ENCODE measurements around the gene FAF1. TPM values are rescaled to one million over a fixed set of nuclear protein-coding genes. Genes with fewer than 3 reads are reported as not detected.

Gene FAF1
- total RNA-seq, 1 experiment from 2014 or later: 73.2 TPM

DNA sequence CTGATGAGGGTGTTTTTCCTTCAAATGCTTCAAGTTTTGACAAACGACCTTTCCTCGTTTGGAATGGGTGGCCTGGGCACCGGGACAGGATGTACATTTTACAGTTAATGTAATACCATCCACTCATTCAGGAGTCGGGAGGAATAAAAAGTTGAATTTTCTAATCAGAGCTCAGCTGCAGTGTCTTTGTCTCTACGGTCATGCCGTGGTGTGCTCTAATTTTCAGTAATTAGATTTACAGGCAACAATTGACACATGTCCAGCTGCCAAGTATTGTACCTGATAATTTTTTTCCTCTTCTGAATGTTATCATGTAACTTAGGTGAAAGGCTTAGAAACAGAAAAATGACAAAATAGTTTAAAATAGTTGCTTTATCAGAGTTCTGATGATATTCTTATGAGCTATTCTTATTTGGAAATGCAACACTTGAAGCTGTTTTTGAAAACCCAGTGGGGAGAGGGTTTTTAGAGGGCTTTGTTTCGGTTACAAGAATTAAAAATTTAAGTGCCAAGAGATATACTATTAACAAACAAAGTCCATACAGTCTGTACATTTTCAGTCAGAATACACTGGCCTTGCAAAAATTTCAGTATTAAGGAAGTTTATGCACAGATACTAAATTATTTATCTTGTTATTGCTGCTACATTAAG is 11.0 kb upstream of the FAF1 start:
- H3K4me2 ChIP-seq (ENCODE audit: low read length): peak overlapping the region; percentile 96
- DNase-seq (ENCODE audit: low read depth, low spot score) (no peak), ATAC-seq (no peak)
- no peaks in the 10 kb centered on the region for H4K20me1 ChIP-seq (ENCODE audit: insufficient read depth)
- H3K4me3 ChIP-seq (replicated peaks in 1 of 2; ENCODE audit: low read depth in 1 of 2, low read length in 2 of 2): no peak overlapping the region
- H3K9me3 ChIP-seq (ENCODE audit: control insufficient read depth in 1 of 2, insufficient read depth in 1 of 2, low read depth in 1 of 2, low read length in 2 of 2): no peaks in the 10 kb centered on the region
- intact Hi-C loops (cut with micrococcal nuclease): no loop called here
- POLR2A ChIA-PET: interaction anchor here (1.3 to 3.2 kb wide), 2 partner anchors 8 to 10 kb away, joined by 4 to 9 read pairs; partner anchors contain the start of gene FAF1
- H3K79me2 ChIP-seq (ENCODE audit: insufficient read depth, low read length): no peaks in the 10 kb centered on the region
- TF ChIP-seq, protein P1, sequence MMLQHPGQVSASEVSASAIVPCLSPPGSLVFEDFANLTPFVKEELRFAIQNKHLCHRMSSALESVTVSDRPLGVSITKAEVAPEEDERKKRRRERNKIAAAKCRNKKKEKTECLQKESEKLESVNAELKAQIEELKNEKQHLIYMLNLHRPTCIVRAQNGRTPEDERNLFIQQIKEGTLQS (IDR thresholded peaks at IDR 0.05): no peak
- TF ChIP-seq TCF7L2 (IDR thresholded peaks at IDR 0.05; ENCODE audit: borderline replicate concordance, extremely low read depth, insufficient read depth, insufficient read length) (no peak), EZH2phosphoT487 (IDR thresholded peaks at IDR 0.05; ENCODE audit: borderline replicate concordance) (no peak), POLR2A (IDR thresholded peaks at IDR 0.05; ENCODE audit: borderline replicate concordance, extremely low read depth, insufficient read depth, insufficient read length) (no peak), ELF1 (IDR thresholded peaks at IDR 0.05; ENCODE audit: borderline replicate concordance, low read depth) (no peak), RAD21 (IDR thresholded peaks at IDR 0.05; ENCODE audit: low read depth) (no peak), POLR2AphosphoS5 (IDR thresholded peaks at IDR 0.05; ENCODE audit: low read depth, low read length) (no peak), SIN3A (IDR thresholded peaks at IDR 0.05; ENCODE audit: low read depth) (no peak)
- TF ChIP-seq, protein P2, sequence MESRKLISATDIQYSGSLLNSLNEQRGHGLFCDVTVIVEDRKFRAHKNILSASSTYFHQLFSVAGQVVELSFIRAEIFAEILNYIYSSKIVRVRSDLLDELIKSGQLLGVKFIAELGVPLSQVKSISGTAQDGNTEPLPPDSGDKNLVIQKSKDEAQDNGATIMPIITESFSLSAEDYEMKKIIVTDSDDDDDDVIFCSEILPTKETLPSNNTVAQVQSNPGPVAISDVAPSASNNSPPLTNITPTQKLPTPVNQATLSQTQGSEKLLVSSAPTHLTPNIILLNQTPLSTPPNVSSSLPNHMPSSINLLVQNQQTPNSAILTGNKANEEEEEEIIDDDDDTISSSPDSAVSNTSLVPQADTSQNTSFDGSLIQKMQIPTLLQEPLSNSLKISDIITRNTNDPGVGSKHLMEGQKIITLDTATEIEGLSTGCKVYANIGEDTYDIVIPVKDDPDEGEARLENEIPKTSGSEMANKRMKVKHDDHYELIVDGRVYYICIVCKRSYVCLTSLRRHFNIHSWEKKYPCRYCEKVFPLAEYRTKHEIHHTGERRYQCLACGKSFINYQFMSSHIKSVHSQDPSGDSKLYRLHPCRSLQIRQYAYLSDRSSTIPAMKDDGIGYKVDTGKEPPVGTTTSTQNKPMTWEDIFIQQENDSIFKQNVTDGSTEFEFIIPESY (IDR thresholded peaks at IDR 0.05; ENCODE audit: extremely low read depth, insufficient replicate concordance, low read length): no peak
- TF ChIP-seq, protein P3, sequence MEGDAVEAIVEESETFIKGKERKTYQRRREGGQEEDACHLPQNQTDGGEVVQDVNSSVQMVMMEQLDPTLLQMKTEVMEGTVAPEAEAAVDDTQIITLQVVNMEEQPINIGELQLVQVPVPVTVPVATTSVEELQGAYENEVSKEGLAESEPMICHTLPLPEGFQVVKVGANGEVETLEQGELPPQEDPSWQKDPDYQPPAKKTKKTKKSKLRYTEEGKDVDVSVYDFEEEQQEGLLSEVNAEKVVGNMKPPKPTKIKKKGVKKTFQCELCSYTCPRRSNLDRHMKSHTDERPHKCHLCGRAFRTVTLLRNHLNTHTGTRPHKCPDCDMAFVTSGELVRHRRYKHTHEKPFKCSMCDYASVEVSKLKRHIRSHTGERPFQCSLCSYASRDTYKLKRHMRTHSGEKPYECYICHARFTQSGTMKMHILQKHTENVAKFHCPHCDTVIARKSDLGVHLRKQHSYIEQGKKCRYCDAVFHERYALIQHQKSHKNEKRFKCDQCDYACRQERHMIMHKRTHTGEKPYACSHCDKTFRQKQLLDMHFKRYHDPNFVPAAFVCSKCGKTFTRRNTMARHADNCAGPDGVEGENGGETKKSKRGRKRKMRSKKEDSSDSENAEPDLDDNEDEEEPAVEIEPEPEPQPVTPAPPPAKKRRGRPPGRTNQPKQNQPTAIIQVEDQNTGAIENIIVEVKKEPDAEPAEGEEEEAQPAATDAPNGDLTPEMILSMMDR (IDR thresholded peaks at IDR 0.05 in 2 of 3, conservative IDR thresholded peaks at IDR 0.05 in 1 of 3; ENCODE audit: borderline replicate concordance in 1 of 3, insufficient read depth in 1 of 3, low read depth in 2 of 3, low read length in 2 of 3): no peak
- TF ChIP-seq, protein P4, sequence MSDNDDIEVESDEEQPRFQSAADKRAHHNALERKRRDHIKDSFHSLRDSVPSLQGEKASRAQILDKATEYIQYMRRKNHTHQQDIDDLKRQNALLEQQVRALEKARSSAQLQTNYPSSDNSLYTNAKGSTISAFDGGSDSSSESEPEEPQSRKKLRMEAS (IDR thresholded peaks at IDR 0.05): no peak
- TF ChIP-seq, protein P5, sequence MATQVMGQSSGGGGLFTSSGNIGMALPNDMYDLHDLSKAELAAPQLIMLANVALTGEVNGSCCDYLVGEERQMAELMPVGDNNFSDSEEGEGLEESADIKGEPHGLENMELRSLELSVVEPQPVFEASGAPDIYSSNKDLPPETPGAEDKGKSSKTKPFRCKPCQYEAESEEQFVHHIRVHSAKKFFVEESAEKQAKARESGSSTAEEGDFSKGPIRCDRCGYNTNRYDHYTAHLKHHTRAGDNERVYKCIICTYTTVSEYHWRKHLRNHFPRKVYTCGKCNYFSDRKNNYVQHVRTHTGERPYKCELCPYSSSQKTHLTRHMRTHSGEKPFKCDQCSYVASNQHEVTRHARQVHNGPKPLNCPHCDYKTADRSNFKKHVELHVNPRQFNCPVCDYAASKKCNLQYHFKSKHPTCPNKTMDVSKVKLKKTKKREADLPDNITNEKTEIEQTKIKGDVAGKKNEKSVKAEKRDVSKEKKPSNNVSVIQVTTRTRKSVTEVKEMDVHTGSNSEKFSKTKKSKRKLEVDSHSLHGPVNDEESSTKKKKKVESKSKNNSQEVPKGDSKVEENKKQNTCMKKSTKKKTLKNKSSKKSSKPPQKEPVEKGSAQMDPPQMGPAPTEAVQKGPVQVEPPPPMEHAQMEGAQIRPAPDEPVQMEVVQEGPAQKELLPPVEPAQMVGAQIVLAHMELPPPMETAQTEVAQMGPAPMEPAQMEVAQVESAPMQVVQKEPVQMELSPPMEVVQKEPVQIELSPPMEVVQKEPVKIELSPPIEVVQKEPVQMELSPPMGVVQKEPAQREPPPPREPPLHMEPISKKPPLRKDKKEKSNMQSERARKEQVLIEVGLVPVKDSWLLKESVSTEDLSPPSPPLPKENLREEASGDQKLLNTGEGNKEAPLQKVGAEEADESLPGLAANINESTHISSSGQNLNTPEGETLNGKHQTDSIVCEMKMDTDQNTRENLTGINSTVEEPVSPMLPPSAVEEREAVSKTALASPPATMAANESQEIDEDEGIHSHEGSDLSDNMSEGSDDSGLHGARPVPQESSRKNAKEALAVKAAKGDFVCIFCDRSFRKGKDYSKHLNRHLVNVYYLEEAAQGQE (IDR thresholded peaks at IDR 0.05; ENCODE audit: low read depth): no peak
- CTCF ChIA-PET: no interaction called here
- RAD21 ChIA-PET (ENCODE audit: low non-redundant PET in 1 of 2, low total read pairs in 2 of 2, uncharacterized antibody in 2 of 2, unreplicated experiment in 2 of 2): no interaction called here
- H3K27ac ChIP-seq (ENCODE audit: low read depth, low read length): no peak overlapping the region
- peaks cover 7 to 24% of the 10 kb centered on the region in 2 experiments; a peak in 3 of 4 replicates for H3K4me1 ChIP-seq (ENCODE audit: control insufficient read depth in 1 of 2, insufficient read depth in 2 of 2, low read length in 2 of 2)
- H3K9me2 ChIP-seq (ENCODE audit: insufficient read depth): no peaks in the 10 kb centered on the region; the same call in 1 of the 2 replicates
- no peaks in the 10 kb centered on the region for H3K27me3 ChIP-seq (ENCODE audit: insufficient read depth, low read length)
- H3K9ac ChIP-seq (ENCODE audit: low read length): no peak overlapping the region
- no peak overlapping the region for H2AFZ ChIP-seq (ENCODE audit: low read depth, low read length, poor library complexity, severe bottlenecking)
- no TSS peak for BruUV-seq (replicated peaks)
- no peaks in the 10 kb centered on the region for H3K36me3 ChIP-seq (ENCODE audit: control insufficient read depth in 1 of 2, insufficient read depth in 2 of 2, low read length in 2 of 2)
